Activated naive CD8-positive, alpha-beta T cell treated with anti-CD3 and anti-CD28 coated beads, Interleukin-2, amount 10 ng/mL, durations not matched to agents 7 days and 5 days (primary cell): Measurements from ENCODE around the gene GPR142. TPM values are rescaled to one million over a fixed set of nuclear protein-coding genes. Genes with fewer than 3 reads are reported as not detected.

Experiments
- ATAC-seq: fragments of 150-1000 bp; cut with Tn5 transposase; one replicate; pipeline ENCODE4 v1.10.0; 2021; ENCODE audit warnings: low read depth, moderate library complexity
- POLR2A ChIA-PET: fragments of 350-600 bp; sonication (Branson Sonifier 250); formaldehyde crosslinking; loops from one replicate; lab custom pipeline; 2021; ENCODE audit warnings: antibody characterized with exemption; lab: Charles Lee
- DNase-seq: peaks from one replicate; pipeline ENCODE4 v3.0.0; 2021
- H3K27ac Mint-ChIP-seq: one replicate; pipeline ENCODE4 v1.8.0; 2022; ENCODE audit warnings: mild to moderate bottlenecking, mixed read lengths
- H3K27me3 Mint-ChIP-seq: one replicate; pipeline ENCODE4 v1.8.0; 2022; ENCODE audit warnings: mild to moderate bottlenecking, moderate library complexity, mixed read lengths
- H3K36me3 Mint-ChIP-seq: one replicate; pipeline ENCODE4 v1.8.0; 2021; ENCODE audit warnings: mild to moderate bottlenecking, mixed read lengths
- H3K4me1 Mint-ChIP-seq: one replicate; pipeline ENCODE4 v1.8.0; 2021; ENCODE audit warnings: mixed read lengths
- H3K4me3 Mint-ChIP-seq: one replicate; pipeline ENCODE4 v1.8.0; 2022; ENCODE audit warnings: mild to moderate bottlenecking, moderate library complexity, mixed read lengths
- H3K9me3 Mint-ChIP-seq: one replicate; pipeline ENCODE4 v1.8.0; 2021; ENCODE audit warnings: mixed read lengths
- total RNA-seq, 2 experiments: library from RNA; stranded (reverse); gene quantifications; one replicate each; pipeline ENCODE4 v1.2.3, GENCODE V29; 2021

GPR142 gene
- total RNA-seq, 2 experiments from 2014 or later = not detected

DNA sequence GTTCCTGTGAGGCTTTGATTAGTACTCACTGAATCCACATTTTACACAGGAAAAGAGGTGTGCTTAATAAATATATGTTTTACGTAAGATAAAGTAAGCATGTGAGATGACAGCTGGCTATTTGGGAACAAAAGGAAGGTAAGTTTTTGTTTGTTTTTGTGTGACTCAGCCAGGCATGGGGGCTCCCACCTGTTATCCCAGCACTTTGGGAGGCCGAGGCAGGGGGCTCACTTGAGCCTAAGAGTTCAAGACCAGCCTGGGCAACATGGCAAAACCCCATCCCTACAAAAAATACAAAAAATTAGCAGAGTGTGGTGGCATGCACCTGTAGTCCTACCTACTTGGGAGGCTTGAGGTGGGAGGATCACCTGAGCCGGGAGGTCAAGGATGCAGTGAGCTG is 17.9 kb downstream of the GPR142 start:
- H3K27me3 Mint-ChIP-seq = peaks cover 9% of the 10 kb centered on the region
- no peak overlapping the region for H3K27ac Mint-ChIP-seq
- POLR2A ChIA-PET = no interaction called here

DNA sequence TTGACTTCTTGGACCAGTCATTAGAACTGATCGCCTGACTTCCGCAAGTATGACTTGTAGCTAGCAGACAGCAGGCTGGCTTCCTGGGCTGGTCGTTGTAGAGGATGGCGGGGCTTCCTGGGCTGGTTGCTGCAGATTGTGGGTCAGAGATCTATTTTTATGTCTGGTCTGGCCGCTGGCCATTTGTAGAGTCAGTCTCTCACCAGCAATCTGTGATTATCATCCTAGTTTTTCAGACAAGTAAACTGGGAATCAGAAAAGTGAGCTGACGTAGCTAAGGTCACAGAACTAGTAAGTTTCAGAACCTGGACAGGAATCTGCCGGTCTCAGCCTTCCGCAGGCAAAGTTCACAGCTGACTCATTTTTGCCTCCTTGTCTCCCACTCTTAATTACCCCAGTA is 19.1 kb downstream of the GPR142 start:
- Mint-ChIP-seq H3K27ac (no peak overlapping the region), H3K4me1 (no peaks in the 10 kb centered on the region), H3K4me3 (no peak overlapping the region), H3K9me3 (no peaks in the 10 kb centered on the region), H3K36me3 (no peaks in the 10 kb centered on the region), H3K27me3 (peaks cover 10% of the 10 kb centered on the region)
- DNase-seq (no peak), ATAC-seq (no peak)
- POLR2A ChIA-PET = no interaction called here

More for the DNA sequence above, 17.9 kb downstream of the GPR142 start:
- Mint-ChIP-seq H3K4me3 (no peak overlapping the region), H3K4me1 (no peaks in the 10 kb centered on the region), H3K9me3 (no peaks in the 10 kb centered on the region), H3K36me3 (no peaks in the 10 kb centered on the region)
- DNase-seq (no peak), ATAC-seq (no peak)

- DNase-seq = no peak
- Mint-ChIP-seq H3K36me3 (no peaks in the 10 kb centered on the region), H3K27ac (no peak overlapping the region), H3K4me1 (no peaks in the 10 kb centered on the region), H3K9me3 (no peaks in the 10 kb centered on the region), H3K4me3 (no peak overlapping the region), H3K27me3 (peaks cover 7% of the 10 kb centered on the region)
- POLR2A ChIA-PET = no interaction called here
- ATAC-seq = no peak
Measured at GRCh38 chr17:74387365-74388218, 20.3 kb downstream of the GPR142 start.

DNA sequence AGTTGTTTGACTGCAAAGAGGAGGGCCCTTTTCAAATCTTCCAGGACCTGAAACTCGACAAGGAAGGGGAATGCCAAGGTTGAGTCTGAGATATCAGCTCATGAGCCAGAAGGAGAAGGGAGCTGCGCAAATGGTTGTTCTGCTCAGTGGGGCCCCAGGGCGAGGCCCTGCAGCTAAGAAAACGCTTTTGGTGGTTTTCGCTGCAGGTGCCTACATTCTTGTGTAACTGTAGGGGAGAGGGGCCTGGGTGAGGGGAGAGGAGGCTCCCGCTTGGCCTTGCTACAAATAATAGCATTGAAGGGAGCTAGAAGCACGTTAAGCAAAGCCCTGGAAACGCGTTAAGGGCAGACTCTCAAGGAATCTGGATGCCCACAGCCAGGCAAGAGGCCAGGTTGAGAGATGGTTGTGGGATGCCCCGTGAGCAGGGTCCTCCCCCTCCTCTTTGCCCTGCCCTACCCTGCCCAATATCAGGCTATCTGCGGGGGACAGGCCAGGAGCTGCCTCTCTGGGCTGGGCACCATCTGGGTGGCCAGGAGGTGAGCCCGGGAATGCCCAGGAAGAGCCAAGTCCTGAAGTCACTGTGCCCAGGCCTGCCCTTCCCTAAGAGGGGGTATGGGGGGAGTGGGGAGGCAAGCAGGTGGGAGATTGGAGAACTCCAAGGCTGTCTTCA is 21.9 kb downstream of the GPR142 start:
- no peak for ATAC-seq
- H3K36me3 Mint-ChIP-seq = no peaks in the 10 kb centered on the region
- no peak for DNase-seq
- no peak overlapping the region for H3K4me3 Mint-ChIP-seq
- no peaks in the 10 kb centered on the region for H3K4me1 Mint-ChIP-seq
- H3K9me3 Mint-ChIP-seq = no peaks in the 10 kb centered on the region
- peaks cover 7% of the 10 kb centered on the region for H3K27me3 Mint-ChIP-seq
- H3K27ac Mint-ChIP-seq = no peak overlapping the region
- POLR2A ChIA-PET = no interaction called here

DNA sequence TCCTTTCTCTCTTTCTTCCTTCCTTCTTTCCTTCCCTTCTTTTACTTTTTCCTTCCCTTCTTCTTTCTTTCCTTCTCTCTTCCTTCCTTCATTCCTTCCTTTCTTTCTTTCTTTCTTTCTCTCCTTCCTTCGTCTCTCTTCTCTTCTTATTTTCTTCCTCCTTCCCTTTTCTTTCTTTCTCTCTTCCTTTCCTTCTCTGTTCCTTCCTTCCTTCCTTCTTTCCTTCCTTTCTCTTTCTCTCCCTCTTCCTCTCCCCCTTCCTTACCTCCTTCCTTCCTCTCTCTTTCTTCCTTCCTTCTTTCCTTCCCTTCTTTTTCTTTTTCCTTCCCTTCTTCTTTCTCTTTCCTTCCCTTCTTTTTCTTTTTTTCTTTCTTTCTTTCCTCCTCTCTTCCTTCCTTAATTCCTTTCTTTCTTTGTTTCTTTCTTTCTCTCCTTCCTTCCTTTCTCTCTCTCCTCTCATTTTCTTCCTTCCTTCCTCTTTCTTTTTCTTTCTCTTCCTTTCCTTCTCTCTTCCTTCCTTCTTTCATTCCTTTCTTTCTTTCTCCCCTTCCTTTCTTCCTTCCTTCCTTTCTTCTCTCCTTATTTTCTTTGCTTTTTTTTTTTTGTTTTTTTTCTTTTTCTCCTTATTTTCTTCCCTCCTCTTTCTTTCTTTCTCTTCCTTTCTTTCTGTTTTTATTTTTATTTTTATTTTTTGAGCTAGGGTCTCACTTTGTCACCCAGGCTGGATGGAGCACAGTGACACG is 22.8 kb downstream of the GPR142 start:
- DNase-seq (no peak), ATAC-seq (no peak)
- Mint-ChIP-seq H3K9me3 (no peaks in the 10 kb centered on the region), H3K27ac (no peak overlapping the region), H3K4me3 (no peak overlapping the region), H3K4me1 (no peaks in the 10 kb centered on the region), H3K36me3 (no peaks in the 10 kb centered on the region), H3K27me3 (peaks cover 7% of the 10 kb centered on the region)
- POLR2A ChIA-PET = no interaction called here

DNA sequence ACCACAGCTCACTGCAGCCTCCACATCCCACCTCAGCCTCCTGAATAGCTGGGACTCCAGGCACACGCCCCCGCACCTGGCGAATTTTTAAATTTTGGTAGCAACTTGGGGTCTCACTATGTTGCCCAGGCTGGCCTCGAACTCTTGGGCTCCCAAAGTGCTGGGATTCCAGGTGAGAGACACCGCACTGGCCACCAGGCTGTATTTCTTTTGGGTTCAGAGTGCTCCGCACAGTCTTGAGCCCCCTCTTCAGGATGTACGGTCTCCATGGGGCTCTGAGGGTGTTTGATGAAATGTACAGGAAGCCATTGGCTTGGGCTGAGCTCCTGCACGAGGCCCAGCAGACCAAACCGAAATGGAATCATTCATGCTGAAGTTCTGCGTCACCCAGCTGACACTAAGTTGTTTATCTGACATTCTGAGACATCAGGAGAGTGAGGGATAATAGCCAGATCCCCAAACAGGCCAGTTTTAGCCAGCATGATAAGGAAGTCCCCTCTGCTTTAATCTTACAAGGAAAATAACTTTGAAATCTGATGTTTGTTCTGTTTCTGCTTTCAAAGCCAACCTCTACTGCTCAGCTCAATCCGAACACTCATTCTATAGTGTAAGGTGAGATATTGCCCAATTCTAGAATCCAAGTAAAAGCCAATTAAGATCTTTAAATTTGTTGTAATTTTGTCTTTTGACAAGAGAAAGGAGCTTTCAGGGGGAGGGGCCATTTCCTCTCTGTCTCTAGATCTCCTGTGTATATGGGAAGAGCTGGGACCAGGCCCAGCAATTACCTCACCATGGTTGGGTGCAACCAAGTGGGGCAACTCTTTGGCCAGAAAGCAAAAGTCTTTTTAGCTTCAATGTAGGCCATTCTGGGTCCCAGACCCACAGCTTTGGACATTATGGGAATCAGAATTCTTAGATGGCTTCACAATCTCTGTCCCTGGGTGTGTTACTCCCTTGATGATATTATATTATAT is 23.7 kb downstream of the GPR142 start:
- Mint-ChIP-seq H3K36me3 (no peaks in the 10 kb centered on the region), H3K27ac (no peak overlapping the region), H3K27me3 (peaks cover 4% of the 10 kb centered on the region), H3K9me3 (no peaks in the 10 kb centered on the region), H3K4me3 (no peak overlapping the region), H3K4me1 (no peaks in the 10 kb centered on the region)
- no peak for DNase-seq
- ATAC-seq = no peak
- POLR2A ChIA-PET = no interaction called here

DNA sequence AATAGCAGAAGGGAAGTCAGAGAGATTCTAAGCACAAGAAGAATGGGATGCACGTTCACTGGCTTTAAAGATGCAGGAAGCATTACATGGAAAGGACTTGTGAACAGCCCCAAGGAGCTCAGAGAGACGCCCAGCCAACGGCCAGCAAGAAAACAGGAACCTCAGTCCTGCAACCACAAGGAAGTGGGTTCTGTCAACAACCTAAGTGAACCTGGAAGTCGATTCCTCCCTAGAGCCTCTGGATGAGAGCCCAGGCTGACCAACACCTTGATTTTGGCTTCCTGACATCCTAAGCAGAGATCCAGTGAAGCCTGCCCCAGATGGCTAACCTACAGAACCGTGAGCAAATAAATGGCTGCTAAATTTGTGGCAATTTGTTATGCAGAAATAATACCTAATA is 24.5 kb downstream of the GPR142 start:
- H3K4me3 Mint-ChIP-seq = no peak overlapping the region
- H3K27ac Mint-ChIP-seq = no peak overlapping the region
- POLR2A ChIA-PET = no interaction called here
- peaks cover 4% of the 10 kb centered on the region for H3K27me3 Mint-ChIP-seq
- no peaks in the 10 kb centered on the region for H3K4me1 Mint-ChIP-seq
- no peak for ATAC-seq
- H3K9me3 Mint-ChIP-seq = no peaks in the 10 kb centered on the region
- no peaks in the 10 kb centered on the region for H3K36me3 Mint-ChIP-seq
- no peak for DNase-seq

- no peaks in the 10 kb centered on the region for H3K4me1 Mint-ChIP-seq
- no peak for ATAC-seq
- H3K27ac Mint-ChIP-seq = no peak overlapping the region
- H3K4me3 Mint-ChIP-seq = no peak overlapping the region
- no peaks in the 10 kb centered on the region for H3K9me3 Mint-ChIP-seq
- peaks cover 5% of the 10 kb centered on the region for H3K27me3 Mint-ChIP-seq
- POLR2A ChIA-PET = no interaction called here
- no peaks in the 10 kb centered on the region for H3K36me3 Mint-ChIP-seq
- DNase-seq = no peak
Measured at GRCh38 chr17:74392848-74393247, 25.5 kb downstream of the GPR142 start.

DNA sequence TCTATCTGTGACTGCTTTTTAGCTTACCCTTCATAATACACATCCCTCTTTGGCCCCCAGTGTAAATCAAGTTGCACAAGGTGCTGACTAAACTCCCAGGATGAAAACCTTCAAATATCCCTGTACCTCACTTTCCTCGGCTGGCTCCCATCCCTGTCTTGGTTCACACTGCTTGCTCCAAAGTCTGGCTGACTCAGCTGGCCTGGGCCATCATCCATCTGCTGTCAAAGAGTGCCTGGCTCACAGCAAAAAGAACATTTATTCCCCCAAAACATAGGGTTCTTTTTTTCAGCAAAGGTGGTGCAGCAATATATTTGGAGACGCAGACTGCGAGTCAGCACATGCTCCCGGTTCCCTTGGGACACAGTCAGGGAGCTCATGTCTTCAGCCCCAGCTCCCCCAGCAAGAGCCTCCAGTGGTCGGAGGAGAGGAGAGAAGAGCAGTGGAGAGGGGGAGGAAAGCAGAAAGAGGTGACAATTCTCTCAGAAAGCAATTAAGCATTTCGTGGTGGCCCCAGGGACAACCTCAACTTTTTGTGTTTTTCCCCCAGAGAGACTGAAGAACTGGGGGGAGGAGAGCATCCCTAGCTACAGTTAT is 26.1 kb downstream of the GPR142 start:
- Mint-ChIP-seq H3K27me3 (peaks cover 6% of the 10 kb centered on the region), H3K9me3 (no peaks in the 10 kb centered on the region)
- POLR2A ChIA-PET = no interaction called here

DNA sequence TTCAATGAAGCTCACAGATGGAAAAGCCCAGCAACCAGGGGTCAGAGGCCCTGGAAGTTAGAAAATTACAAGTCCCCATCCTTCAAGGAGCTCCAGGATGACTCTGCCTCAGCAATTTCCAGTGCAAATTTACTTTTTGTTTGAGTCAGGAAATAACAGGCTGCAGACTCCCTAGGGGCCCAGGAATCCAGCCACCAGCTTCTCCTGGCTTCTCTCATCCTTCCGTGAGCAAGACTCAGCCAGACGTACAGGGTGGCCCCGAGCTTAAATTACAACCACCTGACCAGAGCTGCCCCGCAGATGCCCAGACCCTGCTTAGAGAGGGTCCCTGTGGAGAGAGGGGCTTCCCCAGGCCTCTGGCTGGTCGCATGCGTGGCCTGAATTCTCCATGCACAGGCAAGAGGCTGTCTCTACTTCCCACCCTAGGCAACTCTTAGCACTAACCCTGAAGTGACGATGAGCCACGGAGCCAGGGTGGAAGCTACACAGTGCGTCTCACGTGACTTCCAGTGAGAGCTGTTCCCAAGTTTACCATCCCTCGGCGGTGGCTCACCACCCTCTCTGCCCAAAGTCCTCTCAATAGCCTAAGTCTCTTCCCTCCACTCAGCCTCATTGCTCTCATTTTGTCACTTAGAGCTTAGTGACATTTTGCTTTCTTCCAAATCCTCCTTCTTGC is 27.1 kb downstream of the GPR142 start:
- peaks cover 6% of the 10 kb centered on the region for H3K27me3 Mint-ChIP-seq
- H3K36me3 Mint-ChIP-seq = no peaks in the 10 kb centered on the region
- no peak for DNase-seq
- no peaks in the 10 kb centered on the region for H3K4me1 Mint-ChIP-seq
- no peak for ATAC-seq
- no peak overlapping the region for H3K4me3 Mint-ChIP-seq
- H3K9me3 Mint-ChIP-seq = no peaks in the 10 kb centered on the region
- POLR2A ChIA-PET = interaction anchor here (0.5 kb wide), 1 partner anchor 236 kb away, joined by 3 read pairs; no protein-coding TSS in a partner anchor
- H3K27ac Mint-ChIP-seq = no peak overlapping the region

More for the DNA sequence above, 26.1 kb downstream of the GPR142 start:
- no peak for DNase-seq
- H3K27ac Mint-ChIP-seq = no peak overlapping the region
- H3K36me3 Mint-ChIP-seq = no peaks in the 10 kb centered on the region
- no peak overlapping the region for H3K4me3 Mint-ChIP-seq
- ATAC-seq = no peak
- H3K4me1 Mint-ChIP-seq = no peaks in the 10 kb centered on the region

DNA sequence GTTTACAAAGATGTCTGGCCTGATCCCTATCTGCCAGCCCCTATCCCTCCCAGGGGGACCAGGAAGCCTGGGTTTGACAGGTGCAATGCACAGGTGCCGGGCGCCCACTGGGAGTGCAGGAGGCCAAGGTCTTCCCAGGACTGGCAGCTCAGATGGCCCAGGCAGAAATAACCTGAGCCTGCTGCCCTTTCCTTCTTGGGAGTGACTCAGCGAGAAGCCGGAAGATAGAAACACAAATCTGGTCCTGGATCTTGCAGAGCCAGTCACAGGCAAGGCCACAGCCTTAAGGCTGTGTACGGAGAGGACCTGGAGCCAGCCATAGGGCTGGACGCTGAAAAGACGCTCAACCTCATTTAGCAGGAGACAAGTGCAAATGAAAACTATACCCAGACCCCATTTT is 27.7 kb downstream of the GPR142 start:
- H3K36me3 Mint-ChIP-seq = no peaks in the 10 kb centered on the region
- no peaks in the 10 kb centered on the region for H3K9me3 Mint-ChIP-seq
- ATAC-seq (no peak), DNase-seq (no peak)
- peaks cover 6% of the 10 kb centered on the region for H3K27me3 Mint-ChIP-seq
- H3K27ac Mint-ChIP-seq = no peak overlapping the region
- H3K4me3 Mint-ChIP-seq = no peak overlapping the region
- no peaks in the 10 kb centered on the region for H3K4me1 Mint-ChIP-seq
- POLR2A ChIA-PET = no interaction called here

DNA sequence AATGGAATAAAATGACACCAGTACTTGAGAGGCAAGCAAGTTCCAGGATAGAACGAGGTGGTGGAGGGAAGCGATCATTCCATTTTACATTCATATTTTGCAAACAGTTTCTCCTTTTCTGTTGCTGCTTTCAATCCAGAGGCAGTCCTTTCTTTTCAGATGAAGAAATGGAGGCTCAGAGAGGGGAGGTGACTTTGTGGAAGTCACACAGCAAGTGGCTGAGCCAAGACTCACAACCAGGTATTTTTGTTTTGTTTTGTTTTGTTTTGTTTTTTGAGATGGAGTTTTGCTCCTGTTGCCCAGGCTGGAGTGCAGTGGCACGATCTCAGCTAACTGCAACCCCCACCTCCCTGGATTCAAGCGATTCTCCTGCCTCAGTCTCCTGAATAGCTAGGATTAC is 29.3 kb downstream of the GPR142 start:
- H3K36me3 Mint-ChIP-seq = no peaks in the 10 kb centered on the region

More for the DNA sequence above, 29.3 kb downstream of the GPR142 start:
- Mint-ChIP-seq H3K27me3 (peaks cover 4% of the 10 kb centered on the region), H3K4me3 (no peak overlapping the region), H3K4me1 (no peaks in the 10 kb centered on the region), H3K9me3 (no peaks in the 10 kb centered on the region), H3K27ac (no peak overlapping the region)
- POLR2A ChIA-PET = no interaction called here
- ATAC-seq = no peak
- DNase-seq = no peak
